Epithelial cell of esophagus (primary cell): ENCODE data around the gene LGALS7B.
"Not testable (repeated sequence)": the region's sequence is repeated elsewhere in the genome, so short reads cannot be mapped to it uniquely, and the experiment has no call there.

Experiments used
- DNase-seq: peaks from one replicate; pipeline ENCODE4 v3.0.0; 2010; ENCODE audit warnings: low read depth
- H3K4me3 ChIP-seq: 2 replicates; pipeline ENCODE4 v1.5.1; 2011; ENCODE audit warnings: mild to moderate bottlenecking, low read length, control low read depth
- TF ChIP-seq, protein P1 (sequence below): IDR thresholded peaks from 2 replicates; pipeline ENCODE4 v1.5.1; 2011; ENCODE audit warnings: low read depth, mild to moderate bottlenecking, low read length, control low read depth, inconsistent platforms; ENCODE audit not compliant: insufficient read depth; ENCODE audit errors: missing control alignments

Gene LGALS7B

DNA sequence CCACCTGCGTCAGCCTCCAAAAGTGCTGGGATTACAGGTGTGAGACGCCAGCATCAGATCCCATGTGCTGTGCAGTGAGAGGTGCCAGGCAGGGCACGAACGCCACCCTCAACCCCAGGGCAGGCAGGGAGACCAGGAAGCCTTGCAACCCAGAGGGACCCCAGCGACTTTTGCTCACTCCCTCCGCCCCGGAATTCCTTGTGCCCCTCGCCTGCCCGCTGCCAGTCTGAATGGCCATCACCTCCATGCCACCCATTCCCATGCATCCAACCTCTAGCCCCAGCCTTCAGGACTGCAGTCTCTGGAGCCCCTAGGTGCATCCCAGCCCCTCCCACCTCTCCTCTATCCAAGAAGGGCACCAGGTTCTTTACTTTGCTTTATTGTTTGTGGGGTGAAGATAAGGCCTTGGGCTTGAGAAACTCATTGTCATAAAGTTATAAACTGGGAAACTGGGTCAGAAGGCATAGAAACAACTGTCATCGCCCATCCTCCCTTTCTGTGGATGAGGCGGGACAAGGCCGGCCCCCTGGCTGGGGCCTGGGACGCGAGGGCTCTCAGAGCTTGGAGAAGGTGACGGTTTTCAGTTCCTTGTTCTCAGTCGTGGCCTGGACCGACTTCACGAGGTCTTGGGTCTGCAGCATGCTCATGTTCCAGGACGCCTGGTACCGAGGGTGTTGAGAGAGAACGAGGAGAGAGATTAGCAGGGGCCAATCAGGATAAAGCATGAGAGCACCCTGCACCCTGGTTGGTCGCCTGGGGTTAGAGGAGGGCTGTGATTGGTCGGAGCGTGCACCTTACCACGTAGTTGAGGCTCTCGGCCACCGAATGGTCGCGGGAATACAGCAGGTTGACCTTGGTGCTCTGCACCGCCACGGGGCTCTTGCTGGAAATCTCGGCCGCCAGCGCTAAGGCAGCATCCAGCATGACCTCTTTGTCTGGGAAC lies 26.3 kb downstream of the LGALS7B start:
- TF ChIP-seq, protein P1, sequence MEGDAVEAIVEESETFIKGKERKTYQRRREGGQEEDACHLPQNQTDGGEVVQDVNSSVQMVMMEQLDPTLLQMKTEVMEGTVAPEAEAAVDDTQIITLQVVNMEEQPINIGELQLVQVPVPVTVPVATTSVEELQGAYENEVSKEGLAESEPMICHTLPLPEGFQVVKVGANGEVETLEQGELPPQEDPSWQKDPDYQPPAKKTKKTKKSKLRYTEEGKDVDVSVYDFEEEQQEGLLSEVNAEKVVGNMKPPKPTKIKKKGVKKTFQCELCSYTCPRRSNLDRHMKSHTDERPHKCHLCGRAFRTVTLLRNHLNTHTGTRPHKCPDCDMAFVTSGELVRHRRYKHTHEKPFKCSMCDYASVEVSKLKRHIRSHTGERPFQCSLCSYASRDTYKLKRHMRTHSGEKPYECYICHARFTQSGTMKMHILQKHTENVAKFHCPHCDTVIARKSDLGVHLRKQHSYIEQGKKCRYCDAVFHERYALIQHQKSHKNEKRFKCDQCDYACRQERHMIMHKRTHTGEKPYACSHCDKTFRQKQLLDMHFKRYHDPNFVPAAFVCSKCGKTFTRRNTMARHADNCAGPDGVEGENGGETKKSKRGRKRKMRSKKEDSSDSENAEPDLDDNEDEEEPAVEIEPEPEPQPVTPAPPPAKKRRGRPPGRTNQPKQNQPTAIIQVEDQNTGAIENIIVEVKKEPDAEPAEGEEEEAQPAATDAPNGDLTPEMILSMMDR: no peak
- DNase-seq: no peak
- no peak overlapping the region for H3K4me3 ChIP-seq

DNA sequence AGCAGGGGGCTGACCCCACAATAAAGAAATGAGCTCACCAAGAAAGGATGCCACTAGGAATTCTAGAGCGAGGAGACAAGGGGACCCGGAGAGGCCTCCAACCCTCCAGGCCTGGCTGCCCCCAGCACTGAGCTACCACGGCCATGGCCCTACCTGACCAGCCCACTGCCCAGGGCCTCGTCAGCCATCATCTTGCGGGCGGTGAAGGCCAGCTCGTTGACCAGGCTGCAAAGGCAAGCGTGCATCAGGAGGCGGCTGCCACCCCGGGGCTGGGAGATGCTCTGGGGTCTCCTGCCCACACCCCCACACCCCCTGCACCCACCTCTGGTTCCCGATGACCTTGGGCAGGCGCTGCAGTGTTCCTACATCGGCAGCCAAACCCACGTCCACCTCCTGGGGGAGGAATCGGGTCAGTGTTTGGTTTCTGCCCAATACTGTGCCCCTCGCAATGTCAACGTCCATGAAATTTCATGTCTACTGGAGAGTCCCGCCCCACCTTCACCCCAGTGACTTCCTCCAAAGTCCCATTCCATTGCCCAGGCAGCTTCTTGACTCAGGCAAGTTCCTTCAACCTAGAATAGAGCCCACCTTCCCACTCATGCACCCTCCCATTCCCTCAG lies 27.2 kb downstream of the LGALS7B start:
- DNase-seq: no peak
- TF ChIP-seq, protein P1: no peak
- no peak overlapping the region for H3K4me3 ChIP-seq

- DNase-seq: no peak
- TF ChIP-seq, protein P1: no peak
These were observed 28.1 kb downstream of the LGALS7B start for GRCh38 chr19:38817081-38817480.

DNA sequence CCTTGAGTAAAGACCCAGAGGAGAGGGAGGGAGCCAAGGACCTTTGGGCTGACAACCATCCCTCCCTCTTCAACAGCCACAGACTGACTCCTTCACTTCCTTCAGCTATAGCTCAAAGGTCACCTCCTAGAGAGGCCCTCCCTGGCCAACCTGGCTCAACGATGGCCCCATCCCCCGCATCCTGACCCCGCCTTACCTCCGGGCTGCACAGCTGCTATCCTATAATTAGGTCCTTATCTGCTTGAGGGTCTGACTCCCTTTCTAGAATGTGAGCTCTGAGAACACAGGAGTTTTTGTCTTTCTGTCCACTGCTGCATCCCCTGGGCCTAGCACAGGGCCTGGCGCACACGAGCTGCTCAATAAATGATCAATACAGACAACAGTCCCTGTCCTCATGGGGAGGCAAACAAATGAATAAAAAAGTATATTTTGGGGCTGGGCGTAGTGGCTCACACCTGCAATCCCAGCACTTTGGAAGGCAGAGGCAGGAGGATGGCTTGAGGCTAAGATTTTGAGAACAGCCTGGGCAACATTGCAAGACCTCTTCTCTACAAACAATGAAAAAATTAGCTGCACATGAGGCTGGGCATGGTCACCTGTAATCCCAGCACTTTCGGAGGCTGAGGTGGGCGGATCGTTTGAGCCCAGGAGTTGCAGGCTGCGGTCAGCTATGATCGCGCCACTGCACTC lies 30.4 kb downstream of the LGALS7B start:
- no peak for DNase-seq
- H3K4me3 ChIP-seq: no peak overlapping the region
- TF ChIP-seq, protein P1: no peak

More at GRCh38 chr19:38817081-38817480, 28.1 kb downstream of the LGALS7B start:
- no peak overlapping the region for H3K4me3 ChIP-seq

DNA sequence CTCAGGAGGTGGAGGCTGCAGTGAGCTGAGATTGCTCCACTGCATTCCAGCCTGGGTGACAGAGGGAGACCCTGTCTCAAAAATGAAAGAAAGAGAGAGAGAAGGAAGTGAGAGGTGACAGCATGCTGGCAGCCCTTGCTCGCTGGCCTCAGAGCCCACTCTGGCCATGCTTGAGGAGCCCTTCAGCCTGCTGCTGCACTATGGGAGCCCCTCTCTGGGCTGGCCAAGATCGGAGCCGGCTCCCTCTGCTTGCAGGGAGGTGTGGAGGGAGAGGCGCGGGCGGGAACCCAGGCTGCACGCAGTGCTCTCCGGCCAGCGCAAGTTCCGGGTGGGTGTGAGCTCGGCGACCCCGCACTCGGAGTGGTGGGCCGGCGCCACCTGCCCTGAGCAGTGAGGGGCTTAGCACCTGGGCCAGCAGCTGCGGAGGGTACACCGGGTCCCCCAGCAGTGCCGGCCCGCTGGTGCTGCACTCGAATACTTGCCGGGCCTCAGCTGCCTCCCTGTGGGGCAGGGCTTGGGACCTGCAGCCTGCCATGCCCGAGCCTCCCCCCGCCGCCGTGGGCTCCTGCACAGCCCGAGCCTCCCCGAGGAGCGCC lies 32.3 kb downstream of the LGALS7B start:
- not testable (repeated sequence) for H3K4me3 ChIP-seq, DNase-seq

DNA sequence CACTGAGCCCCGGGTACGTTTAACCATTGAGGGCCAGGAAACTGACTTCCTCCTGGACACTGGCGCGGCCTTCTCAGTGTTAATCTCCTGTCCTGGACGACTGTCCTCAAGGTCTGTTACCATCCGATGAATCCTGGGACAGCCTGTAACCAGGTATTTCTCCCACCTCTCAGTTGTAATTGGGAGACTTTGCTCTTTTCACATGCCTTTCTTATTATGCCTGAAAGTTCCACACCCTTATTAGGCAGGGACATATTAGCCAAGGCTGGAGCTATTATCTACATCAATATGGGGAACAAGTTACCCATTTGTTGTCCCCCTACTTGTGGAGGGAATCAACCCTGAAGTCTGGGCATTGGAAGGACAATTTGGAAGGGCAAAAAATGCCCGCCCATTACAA lies 36.9 kb downstream of the LGALS7B start:
- not testable (repeated sequence) for H3K4me3 ChIP-seq, DNase-seq

GRCh38 chr19:38826856-38827551 lies 38.0 kb downstream of the LGALS7B start:
- no peak overlapping the region for H3K4me3 ChIP-seq
- TF ChIP-seq, protein P1: no peak
- no peak for DNase-seq

DNA sequence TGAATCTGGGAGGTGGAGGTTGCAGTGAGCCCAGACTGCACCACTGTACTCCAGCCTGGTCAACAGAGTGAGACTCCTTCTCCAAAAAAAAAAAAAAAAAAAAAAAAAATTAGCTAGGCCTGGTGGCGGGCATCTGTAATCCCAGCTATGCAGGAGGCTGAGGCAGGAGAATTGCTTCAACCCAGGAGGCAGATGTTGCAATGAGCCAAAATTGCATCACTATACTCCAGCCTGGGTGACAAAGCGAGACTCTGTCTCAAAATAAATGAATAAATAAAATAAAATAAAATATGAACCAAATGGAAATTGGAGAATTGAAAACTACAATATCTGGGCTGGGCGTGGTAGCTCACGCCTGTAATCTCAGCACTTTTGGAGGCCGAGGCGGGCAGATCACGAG lies 40.2 kb downstream of the LGALS7B start:
- DNase-seq: peak; percentile 30
- H3K4me3 ChIP-seq: not testable (repeated sequence)
